CD4-positive, alpha-beta T cell treated with Interleukin-21 for 1 hour (primary cell): Measurements from ENCODE around the gene ARV1.
"Not testable (repeated sequence)": the region's sequence is repeated elsewhere in the genome, so short reads cannot be mapped to it uniquely, and the experiment has no call there.

Source experiments
- DNase-seq: peaks from one replicate; pipeline ENCODE4 v3.0.0-alpha.2; 2020

ARV1 gene

GRCh38 chr1:231021540-231022031 is 42.7 kb downstream of the ARV1 start:
- DNase-seq, result no peak

DNA sequence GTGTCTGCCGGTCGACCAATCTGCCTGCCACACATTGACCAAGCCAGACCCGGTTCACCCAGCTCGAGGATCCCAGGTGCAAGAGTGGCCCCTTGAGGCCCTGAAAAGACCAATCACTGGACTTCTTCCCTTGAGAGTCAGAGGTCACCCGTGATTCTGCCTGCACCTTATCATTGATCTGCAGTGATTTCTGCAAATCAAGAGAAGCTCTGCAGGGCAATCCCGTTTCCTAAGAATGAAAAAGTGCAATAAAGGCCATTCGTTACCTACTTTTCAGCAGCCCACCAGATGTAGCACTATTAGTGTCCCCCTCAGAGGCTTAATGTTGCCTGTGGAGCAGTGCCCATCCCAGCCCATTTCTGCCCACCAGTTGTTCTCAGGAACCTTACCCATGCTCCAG is 43.6 kb downstream of the ARV1 start:
- not testable (repeated sequence) for DNase-seq

DNA sequence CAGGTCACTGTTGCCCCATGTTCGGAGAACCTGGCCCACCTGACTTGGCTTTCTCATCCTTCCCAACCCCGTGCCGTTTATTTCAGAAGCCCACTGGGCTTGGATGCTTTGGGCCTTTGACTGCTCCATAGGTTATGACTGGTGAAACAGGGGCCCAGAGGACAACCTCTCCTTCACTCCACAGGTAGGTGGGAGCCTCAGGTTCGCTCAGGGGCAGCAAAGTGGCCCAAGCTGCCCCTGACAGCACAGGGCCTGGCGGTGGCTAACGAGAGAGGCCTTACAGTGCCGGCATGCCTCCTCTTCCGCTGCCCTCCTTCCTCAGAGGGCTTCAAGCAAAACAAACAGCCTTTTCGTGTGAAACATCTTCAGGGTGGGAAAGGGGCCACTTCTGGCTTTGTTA is 44.3 kb downstream of the ARV1 start:
- no peak for DNase-seq

- no peak for DNase-seq
These were observed 47.7 kb downstream of the ARV1 start for GRCh38 chr1:231026576-231026975.

DNA sequence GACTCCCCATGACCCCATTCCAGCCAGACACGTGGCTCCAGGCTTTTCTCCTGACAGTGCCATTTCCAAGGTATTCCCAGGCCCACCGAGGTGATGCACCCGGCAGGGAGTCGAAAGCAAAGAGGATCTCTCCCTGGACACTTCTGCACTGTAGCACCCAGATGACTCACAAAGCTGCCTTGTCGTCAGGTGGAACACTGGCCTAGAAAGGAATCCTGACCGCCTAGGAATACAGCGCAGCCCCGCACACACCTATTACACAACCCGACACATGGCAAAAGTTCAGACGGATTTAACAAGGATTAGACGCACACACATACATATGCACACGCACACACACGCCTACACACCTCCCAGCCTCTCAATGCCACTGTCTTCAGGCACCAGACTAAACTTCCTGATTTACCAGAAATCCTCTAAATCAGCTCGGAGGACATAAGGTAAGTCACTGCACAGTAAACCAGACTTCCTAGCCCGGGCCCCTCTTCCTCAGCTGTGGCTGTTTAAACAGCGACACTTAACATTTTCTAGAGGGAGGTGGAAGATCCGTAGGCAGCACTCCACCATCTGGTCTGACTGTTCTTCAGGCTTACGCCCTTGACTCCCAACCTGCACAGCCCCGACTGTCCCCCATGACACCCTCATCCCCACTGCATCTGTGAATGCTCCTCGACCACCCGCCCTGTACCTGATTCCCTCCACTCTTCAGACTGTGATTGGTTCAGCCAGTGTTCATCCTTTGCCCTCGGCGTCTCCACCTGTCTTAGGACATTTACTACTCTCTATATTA is 48.4 kb downstream of the ARV1 start:
- no peak for DNase-seq

DNA sequence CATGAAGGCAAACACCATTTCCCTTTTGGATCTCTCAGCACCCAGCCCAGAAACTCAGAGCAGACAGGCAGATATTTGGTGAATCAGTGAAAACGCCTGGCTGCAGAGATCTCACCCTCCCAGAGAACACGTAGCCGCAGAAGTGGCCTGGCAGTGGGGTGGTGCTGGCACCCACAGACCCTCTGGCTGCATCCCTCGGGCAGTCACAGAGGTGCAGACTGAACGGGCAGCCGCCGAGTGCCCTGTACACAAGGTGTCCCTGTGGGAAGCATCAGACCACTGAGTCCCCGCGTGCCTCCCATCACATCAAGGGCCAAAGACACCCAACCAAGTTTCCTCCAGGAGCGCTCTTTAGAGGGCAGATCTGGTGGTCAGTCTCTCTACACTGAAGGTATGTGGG is 49.1 kb downstream of the ARV1 start:
- DNase-seq, result no peak

GRCh38 chr1:231028682-231029081 is 49.8 kb downstream of the ARV1 start:
- DNase-seq, result no peak

DNA sequence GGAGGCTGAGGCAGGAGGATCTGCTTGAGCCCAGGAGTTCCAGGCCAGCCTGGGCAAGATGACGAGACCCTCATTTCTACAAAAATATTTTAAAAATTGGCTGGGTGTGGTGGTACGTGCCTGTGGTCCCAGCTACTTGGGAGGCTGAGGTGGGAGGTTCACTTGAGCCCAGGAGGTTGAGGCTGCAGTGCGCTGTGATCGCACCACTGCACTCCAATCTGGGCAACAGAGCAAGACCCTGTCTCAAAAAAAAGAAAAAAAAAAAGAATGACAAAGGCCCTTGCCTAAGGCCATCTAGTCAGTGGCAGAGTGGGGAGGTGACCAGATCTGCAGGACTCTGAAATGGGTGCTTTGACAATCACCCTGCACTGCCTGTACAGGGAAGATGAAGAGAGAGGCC is 50.4 kb downstream of the ARV1 start:
- DNase-seq, result not testable (repeated sequence)

DNA sequence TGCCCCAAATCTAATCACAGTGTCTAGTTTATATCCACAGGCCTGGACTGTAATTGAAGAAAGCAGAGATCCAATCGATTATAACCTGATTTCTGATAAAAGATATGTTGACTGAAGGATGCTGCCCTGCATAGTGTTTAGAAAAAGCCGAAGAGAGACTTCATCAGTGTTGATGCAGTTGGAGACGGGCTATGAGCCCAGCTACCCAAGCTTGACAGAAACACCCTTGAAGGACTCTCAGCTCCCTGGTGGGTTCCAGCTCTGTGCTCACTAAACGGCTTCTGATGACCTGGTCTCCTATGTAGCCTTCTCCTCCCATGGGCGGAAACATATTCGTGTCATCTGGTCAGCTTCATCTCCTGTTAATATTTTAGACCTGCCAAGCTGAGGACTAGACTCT is 50.9 kb downstream of the ARV1 start:
- DNase-seq, result no peak

GRCh38 chr1:231032963-231033362 is 54.1 kb downstream of the ARV1 start:
- no peak for DNase-seq

GRCh38 chr1:231035799-231036198 is 56.9 kb downstream of the ARV1 start:
- no peak for DNase-seq

DNA sequence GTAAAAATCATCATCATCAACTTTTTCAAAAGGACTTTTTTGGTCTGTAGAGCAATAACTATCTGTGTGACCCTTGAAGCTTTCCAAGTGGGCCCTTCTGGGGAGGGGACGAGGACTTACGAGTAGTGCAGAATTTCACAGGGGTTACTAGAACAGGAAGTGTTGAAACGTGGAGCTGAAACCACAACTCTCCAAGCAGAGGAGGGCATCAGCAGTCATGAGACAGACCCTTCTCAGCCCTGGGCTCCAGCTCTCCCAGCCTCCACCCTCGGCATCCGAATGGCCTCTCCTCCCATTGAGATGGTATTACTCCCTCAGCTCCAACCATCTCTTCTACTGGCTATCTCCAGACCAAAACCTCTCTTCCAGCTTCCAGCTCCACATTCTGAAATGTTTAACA is 57.5 kb downstream of the ARV1 start:
- no peak for DNase-seq

DNA sequence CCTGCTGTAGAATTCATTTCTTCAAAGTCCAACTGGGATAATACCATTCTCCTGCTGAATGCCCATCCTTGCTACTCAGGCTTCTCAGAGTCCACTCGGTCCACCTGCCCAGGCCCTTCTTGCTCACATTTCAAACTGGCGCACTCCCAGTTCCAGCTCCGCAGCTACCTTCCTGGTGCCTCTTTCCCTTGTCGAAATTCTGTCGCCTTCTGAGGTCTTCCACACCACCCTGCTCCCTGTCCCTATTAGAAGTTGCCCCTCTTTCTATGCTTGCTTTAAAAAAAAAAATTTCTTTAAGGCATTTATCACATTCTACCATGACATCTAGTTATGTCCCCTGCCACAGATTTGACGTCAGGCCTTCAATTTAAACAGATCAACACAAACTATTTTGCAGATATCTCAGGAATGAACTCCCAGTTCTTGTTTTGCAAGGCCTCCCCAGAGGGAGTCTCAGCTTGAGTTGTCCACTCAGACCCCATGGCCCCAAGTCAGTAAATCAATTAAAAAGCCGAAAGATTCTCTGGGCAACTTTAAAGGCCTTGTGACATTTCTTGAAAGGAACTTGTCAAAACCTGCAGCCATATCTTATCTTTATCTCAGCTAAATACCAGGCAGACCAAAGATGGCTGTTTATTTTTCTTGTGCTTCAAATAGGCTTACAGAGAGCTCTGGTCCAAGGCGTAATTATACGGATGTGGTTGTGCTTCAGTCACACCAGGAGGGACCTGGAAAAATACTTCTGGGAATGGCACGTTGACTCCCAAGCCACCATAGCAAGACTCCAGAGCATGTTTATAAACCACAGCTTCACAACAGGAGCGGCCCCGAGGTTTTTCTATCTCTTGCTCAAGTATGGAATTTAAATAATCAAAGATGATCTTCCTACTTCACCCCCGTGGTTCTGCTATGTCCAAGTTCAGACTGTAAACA is 59.0 kb downstream of the ARV1 start:
- DNase-seq, result no peak

DNA sequence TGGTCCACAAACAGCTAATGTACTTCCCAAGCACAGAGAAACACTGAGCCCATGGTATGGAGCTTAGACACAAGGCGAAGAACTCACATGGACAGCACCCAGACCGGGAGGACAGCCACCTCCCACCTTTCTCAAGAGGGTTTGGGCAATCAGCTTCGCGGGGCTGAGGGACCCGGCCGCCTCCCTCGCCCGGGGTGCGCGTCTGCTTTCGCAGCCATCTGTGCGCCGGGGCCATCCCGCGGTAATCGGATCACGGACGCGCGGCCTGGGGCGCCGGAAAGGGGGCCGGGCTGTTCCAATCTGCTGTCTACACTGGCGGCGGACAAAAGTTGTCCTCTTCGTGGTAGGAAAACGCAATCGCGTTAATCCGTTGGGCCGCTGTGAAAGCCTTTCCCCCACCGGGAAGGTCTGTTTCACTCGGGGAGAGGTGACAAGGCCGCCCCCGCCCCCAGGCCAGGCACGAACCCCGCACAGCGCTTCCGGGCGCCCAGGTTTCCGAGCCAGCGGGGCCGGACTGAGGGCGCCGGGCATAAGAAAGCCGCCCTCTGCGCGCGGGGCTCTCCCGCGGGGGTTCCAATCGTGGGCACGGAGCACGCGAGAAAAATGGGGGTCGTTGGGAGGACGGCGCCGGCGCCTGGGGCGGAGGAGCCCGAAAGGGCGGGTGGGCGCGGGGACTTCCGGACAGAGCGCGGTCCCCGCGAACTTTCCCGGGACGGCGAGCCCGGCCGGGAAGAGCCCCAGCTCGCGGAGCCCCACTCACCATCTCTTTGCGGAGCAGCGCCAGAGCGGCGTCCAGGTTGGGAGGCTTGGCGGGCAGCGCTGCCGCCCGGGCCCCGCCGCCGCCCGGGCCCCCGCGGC is 60.5 kb downstream of the ARV1 start:
- peak; percentile 27 for DNase-seq

DNA sequence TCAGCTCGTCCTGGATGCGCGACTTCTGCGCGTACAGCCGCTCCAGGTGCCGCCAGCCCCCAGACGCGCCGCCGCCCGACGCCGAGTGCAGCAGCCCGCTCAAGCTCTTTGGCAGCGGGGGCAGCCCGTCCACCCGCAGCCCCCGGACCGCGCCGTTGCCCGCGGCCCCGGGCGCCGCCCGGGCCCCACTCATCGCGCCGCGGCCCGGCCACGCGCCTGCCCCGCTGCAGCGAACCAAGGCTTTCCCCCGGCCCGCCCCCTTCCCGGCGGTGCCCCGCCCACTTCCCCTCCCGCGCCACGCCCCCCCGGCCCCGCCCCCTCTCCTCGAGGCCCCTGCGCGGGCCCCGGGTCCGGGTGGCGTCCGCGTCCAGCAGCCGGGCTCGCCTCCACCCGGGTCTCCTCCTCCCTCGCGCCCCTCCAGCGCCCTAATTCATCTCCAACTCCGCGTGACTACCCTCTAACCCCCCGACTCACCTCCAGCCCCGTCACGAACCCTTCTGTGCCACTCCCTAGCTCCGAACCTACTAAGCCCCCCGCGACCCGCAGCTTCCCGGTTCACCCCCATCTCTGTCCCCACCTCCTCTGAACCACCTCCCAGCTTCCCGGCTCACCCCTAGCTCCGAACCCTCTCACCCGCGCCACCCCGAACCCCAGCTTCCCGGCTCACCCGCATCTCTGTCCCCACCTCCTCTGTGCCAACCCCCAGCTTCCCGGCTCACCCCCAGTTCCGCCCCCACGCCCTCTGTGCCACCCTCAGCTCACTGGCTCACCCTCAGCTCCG is 61.3 kb downstream of the ARV1 start, which contains the start of gene FAM89A:
Gene FAM89A, minus strand, starts transcription at position 236 of the 781 bp plus-strand sequence. Its CDS starts 43 bp downstream, at position 193.
- DNase-seq, result peak; percentile 76

DNA sequence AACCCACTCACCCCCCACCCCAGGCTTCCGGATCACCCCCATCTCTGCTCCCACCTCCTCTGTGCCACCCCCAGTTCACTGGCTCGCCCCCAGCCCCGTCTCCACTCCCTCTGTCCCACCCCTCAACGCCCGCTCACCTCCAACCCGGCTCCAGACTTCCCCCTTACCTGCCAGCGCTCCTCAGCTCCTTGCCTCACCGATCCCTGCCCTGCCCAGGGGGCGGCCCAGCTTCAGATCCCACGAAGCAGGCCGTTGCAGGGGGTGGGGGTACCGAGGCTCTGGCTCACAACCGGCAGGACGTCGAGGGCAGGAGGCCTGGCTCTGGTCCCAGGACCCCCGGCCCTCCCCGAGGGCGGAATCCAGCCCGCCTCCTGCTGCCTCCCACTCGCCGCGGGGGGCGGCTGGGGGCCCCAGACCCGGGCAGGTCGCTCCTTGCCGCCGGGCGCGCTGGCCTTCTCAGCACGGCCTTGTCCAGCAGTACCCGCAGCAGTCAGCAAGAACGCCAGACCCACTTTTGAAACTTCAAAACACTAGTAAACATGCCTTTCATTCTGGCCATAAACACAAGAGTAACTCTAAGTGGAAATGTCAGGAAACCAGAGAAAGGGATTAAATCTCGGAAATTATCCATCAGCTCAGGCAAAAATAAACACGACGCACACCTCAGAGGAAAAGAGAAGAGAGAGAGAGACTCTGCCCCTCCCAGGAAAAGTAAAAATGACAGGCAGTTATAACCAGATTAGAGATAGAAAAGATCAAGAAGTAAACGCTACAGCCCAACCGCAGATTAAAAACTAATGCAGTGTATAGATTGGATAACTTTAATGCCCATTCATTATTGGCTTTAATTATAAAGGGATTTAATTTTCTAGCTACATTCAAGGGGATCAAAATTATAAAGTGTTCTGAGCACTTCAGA is 62.2 kb downstream of the ARV1 start:
- no peak for DNase-seq

DNA sequence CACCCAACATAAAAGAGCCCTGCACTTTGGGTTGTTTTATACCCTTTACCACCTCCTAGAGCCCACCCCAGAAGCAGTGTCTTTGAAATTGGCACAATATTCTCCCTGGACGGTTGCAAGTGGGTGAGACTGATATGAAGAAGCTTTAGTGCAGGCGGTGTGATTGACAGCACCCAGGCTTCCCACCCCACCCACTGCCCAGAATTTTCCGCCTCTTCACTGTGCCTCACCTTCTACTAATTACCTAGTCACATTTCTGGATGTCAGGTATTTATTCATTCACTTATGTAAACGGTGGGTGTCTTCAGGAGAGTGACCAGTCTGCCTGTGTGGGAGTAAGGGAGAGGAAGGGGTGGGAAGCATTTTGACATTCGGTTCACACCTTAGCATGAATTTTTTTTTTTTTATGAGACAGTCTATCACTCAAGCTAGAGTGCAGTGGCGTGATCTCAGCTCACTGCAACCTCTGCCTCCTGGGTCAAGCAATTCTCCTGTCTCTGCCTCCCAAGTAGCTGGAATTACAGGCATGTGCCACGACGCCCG is 62.9 kb downstream of the ARV1 start:
- DNase-seq, result no peak

DNA sequence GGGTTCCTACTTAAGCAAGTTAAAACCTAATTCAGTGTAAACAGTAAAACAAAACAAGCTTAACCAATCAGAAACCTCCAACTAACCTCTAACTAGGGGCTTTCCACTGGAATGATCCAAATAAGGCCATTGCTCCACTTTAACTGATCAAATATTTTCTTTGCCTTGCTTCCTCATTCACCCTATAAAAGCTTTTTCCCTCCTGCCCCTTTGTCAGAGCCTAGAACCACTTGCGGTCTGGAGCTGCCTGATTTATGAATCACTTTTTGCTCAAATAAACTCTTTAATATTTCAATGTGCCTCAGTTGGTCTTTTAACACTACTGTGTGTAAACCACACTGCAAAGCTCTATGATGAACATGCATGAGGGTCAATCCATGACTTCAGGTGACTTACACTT is 65.7 kb downstream of the ARV1 start:
- no peak for DNase-seq

- no peak for DNase-seq
These were observed 66.4 kb downstream of the ARV1 start for GRCh38 chr1:231045286-231045685.
